ENCODE results near the gene SPOCD1.

SPOCD1 gene

GRCh38 chr1:31799895-31800673 is 15.7 kb downstream of the SPOCD1 start:
- no peak for DNase-seq

- no peak for DNase-seq
Measured at GRCh38 chr1:31799196-31799894, 16.5 kb downstream of the SPOCD1 start.

- DNase-seq, result no peak
Measured at GRCh38 chr1:31798433-31799195, 17.2 kb downstream of the SPOCD1 start.

- DNase-seq, result no peak
Measured at GRCh38 chr1:31798086-31798432, 17.8 kb downstream of the SPOCD1 start.

DNA sequence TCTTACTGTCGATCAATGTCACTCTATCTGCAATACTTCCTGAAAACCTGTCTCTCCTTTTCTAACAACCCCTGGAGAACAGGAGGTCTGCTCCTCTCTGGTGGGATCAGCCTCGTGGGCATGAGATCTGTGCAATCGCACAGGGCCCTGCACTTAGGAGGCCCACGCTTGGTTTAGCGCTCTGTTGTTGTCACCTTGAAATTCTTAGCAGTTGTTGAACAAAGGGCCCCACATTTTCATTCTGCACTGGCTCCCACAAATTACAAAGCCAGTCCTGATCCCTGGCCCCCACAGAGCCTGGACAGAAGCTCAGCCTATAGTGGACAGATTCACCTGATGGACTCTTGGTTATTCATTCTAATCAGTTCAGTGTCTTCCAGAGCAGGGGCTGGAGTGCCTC is 18.6 kb downstream of the SPOCD1 start:
- DNase-seq, result no peak

- no peak for DNase-seq
Measured at GRCh38 chr1:31796707-31797106, 19.1 kb downstream of the SPOCD1 start.

DNA sequence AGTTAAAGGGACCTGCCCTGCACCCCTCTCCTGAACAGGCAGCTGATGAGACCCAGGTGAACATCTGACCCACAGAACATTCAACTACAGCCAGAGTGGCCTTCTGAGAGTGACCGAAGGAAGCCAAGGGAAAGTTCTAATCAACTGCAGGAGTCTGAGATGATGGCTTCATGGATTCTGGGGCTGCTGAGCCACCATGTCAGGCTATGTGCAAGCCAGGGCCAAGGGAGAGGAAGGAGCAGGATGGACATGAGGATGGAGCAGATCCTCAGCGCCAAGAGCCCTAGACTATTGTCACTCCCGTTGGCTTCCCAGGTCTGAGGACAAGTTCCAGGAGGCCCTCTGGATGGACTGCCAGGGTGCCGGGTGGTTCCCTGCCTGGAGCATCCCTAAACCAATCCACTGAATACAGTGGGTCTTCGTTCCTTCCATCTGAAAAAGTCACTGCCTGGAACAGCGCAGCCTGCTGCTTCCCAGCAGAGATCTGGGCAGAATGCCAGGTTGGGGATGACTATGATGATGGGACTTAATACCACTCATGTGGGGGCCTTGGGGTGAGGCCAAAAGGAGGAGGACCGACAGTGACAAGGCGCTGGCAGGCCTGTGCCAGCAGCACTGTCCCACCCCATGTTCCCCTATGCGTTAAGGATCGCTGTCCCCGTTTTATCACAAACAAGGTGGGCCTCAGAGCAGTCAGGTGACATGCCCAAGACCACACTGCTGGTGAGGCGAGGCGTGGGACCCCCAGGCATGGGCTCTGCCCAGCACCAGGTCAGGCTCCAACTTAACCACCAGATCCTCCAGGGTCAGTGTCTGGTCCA is 19.8 kb downstream of the SPOCD1 start:
- DNase-seq, result no peak

- DNase-seq, result no peak
Measured at GRCh38 chr1:31795096-31795675, 20.6 kb downstream of the SPOCD1 start.

GRCh38 chr1:31793586-31794285 is 22.1 kb downstream of the SPOCD1 start:
- no peak for DNase-seq

DNA sequence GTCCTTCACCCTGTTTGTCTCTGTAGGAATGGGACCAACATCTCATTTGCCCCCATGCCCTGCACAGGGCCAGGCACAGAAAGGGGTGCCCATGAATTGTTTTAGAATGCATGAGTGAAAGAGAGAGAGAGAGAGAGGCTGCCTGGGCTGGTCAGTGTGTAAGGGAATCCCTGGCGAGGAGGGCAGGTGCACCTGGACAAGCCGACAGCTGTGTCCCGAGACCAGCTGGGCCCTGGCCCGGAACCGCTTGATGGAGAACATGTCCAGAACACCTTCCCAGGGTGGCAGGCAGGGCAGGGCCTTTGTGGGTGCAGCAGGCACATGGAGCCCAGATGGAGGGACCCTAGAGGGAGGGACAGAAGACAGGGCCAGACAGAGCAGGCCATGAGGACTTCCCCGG is 22.7 kb downstream of the SPOCD1 start:
- DNase-seq, result no peak

GRCh38 chr1:31792541-31792940 is 23.3 kb downstream of the SPOCD1 start:
- no peak for DNase-seq

DNA sequence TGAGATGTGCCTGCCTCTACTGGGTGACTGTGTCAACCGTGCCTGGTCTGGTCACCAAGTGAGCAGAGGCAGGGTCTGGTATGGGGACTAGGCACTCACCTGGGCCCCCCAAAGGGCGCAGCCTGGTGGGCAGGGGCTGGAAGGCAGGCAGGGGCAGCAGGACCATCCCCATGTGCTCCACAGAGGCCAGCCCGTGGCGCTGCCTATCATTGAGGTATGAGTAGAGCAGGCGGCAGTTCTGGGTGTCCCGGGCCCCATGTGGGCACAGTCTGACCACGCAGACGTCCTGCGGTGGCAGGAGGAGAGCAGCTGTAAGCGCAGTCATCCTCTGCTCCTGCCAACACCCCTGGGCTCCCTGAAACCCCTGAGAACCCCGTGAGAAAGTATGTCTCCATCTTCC is 23.7 kb downstream of the SPOCD1 start:
- DNase-seq, result no peak

DNA sequence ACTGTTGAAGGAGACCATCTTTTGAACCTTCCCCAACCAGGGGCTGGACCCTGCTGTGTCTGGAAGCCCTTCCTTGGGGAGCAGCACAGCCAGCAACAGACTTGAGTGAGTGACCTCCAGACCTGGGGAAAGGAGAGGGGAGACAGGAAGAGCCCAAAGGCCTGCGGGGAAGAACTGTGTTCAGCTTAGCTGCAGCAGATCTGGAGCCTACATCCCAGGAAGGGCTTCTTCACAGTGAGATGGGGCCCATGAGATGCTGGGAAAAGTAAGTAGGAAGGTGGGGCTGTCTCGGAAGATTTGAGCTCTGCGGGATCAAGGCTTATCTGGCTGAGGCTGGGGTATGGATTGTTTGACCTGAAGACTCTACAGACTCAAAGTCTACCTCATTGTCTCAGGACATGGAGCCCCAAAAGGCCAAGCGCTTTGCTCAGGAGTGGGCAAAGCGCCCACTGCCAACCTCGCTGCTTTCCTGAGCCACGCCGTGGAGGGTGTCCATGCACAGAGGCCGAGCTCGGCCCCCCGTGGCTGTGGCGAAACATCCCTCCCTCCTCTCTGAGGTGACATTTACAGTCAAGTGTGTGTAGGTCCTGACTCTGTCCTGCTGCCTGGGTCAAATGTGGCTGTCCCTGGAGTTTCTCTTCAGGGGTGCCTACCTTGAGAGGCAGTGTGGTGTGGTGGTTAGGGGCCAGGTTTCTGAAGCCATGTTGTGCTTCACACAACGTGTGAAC is 24.5 kb downstream of the SPOCD1 start:
- DNase-seq, result no peak

- no peak for DNase-seq
Measured at GRCh38 chr1:31790641-31791091, 25.2 kb downstream of the SPOCD1 start.

- no peak for DNase-seq
Measured at GRCh38 chr1:31790140-31790539, 25.7 kb downstream of the SPOCD1 start.

DNA sequence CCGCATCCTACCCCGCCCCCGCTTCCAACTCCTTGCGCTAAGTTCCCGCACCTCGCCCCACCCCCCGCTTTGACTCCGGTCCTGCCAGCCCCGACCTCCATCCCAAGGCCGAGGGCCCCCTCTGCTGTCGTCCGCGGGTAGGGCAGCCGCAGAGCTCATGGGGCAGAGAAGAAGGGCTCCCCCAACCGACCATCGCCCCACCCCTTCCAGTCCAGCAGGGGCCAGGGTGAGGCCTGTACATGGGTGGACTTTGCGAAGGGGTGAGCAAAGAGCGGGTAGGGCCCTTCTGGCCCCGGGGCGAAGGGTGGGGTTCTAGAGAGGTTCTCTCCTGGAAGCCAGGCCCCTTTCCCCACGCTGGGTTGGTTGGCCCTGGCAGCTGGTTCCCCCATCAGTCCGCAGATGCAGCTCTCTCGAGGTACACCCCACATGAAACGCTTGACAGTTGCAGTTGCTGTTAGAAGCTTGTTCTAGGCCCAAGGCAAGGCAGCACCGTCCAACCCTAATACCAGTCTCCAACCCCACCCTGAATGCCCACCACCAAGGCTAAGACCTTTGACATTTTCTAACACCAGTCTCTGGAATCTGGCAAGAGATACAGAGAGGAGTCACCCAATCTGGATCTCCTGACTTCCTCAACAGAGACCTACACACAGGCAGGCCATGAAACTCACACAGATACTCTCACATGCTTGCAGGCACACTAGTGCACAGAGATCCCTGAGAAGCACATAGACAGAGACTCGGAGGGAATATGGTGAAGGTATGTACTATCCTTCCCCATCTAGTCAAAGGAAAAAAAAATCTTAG is 26.4 kb downstream of the SPOCD1 start:
- DNase-seq, result peak; percentile 97

- no peak for DNase-seq
Measured at GRCh38 chr1:31788825-31789256, 27.0 kb downstream of the SPOCD1 start.

GRCh38 chr1:31788138-31788824 is 27.5 kb downstream of the SPOCD1 start:
- peak; percentile 83 for DNase-seq

DNA sequence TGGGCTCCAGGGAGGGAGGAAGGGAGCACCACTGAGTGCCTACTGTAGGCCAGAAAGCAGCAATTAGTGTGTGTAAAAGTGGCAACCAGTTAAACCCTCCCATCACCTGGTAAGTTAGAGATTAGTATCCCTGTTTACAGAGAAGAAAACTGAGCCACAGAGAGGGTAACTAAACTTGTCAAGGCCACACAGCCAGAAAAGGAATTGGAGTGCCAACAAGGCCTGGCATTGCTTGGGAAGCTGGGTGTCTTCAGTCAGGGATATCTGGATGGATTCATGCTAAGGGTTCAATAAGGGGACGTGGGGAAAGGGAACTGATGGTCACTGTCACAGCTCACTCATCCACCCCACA is 28.1 kb downstream of the SPOCD1 start:
- no peak for DNase-seq

DNA sequence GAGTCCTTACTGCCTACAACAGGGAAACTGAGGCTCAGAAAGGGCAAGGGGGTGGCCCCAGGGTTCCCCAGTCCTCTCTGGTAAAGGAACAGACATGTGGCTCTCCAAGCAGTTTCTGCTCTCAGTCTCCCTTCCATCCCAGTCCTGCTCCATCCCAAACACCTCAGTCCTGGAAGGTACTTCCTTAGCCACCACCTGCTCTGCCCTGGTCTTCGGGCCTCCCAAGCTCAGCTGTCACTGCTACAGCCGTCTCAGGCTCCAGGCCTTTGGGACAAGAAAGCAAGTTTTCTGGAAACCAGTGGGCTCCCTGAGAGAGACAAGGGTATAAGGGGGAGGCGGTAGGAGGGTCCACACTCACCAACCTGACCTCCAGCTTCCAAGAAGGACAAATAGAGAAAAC is 28.6 kb downstream of the SPOCD1 start:
- DNase-seq, result no peak

Data from T-helper 9 cell (primary cell).